ENCODE measurements around the gene PRKAB2. TPM values are rescaled to one million over a fixed set of nuclear protein-coding genes. Genes with fewer than 3 reads are reported as not detected.

PRKAB2 gene, protein sequence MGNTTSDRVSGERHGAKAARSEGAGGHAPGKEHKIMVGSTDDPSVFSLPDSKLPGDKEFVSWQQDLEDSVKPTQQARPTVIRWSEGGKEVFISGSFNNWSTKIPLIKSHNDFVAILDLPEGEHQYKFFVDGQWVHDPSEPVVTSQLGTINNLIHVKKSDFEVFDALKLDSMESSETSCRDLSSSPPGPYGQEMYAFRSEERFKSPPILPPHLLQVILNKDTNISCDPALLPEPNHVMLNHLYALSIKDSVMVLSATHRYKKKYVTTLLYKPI
- 1 to 10 TPM; 2.7 to 6.5 TPM for total RNA-seq

DNA sequence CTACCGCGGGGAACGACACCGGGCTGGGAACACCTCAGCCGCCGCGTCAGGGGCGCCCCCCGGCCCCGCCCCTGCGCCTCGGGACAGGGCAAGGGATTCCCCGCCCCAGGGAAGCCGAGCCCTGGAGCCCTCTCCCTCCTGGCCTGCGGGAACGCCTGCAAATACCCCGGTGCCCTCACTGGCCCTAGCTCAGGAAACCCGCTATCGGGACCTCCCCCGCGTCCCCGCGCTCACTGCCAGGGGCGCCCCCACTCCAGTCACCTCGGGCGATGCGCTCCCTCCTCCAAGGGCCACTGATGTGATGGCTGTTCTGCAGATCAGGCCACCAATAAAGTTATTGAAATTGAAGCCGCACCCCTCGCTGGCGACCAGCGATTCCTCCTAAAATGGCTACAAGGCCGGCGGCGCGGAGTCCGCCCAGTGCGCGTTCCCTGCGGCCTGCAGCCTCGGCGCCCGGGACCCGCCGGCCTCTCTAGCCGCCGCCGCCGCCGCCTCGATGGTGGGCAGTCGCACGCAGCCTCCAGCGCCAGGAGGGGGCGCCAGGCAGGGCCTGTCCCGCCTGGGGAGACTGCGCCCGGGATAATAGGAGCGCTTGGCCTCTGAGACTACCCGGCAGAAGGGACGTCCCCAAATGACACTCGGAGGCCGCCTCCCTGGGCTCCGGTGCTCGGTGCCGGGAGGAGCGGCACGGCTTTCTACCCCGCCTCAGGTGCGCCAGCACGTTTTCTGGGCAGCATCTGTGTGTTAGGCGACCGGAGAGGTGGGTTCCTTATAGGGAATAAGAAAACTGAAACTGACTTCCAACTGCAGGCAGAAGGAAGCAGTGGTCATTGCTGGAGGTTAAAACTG lies at the start of gene PRKAB2:
Gene PRKAB2 (minus strand): TSS at position 303 of the 849 bp plus-strand sequence. CDS start 326 bp downstream, outside the sequence.
- no peaks in the 10 kb centered on the region for H3K9me3 Mint-ChIP-seq
- peaks cover 19% of the 10 kb centered on the region for H3K4me1 Mint-ChIP-seq
- H3K36me3 Mint-ChIP-seq (ENCODE audit: low read depth): peaks cover 5% of the 10 kb centered on the region
- peak; percentile 87 for ATAC-seq (replicated peaks)
- H3K27me3 Mint-ChIP-seq: no peaks in the 10 kb centered on the region
- peak within 1 kb of the TSS; percentile 98 for H3K27ac Mint-ChIP-seq
- H3K4me3 Mint-ChIP-seq: peak within 1 kb of the TSS; percentile 99

DNA sequence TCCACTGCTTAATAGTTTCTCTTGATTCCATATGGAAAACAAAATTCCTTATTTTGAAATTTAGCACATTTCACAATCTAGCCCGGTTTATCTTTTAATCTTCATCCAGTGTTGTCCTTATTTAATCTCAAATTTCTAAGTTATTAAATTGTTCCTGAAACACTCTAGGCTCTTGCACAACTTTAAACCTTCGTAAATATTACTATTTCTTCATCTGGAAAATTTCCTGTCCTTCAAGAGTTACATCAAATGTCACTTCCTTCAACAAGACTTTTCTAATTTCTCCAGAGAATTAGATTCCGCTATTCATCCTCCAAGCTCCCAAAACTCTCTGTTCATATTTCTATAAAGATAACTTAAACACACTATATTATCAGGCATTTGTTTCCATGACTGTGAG lies 46.3 kb upstream of the PRKAB2 start:
- Mint-ChIP-seq H3K4me3 (no peak overlapping the region), H3K36me3 (ENCODE audit: low read depth) (no peaks in the 10 kb centered on the region), H3K9me3 (no peaks in the 10 kb centered on the region), H3K27ac (no peak overlapping the region), H3K4me1 (no peaks in the 10 kb centered on the region), H3K27me3 (no peaks in the 10 kb centered on the region)
- no peak for ATAC-seq (replicated peaks)

DNA sequence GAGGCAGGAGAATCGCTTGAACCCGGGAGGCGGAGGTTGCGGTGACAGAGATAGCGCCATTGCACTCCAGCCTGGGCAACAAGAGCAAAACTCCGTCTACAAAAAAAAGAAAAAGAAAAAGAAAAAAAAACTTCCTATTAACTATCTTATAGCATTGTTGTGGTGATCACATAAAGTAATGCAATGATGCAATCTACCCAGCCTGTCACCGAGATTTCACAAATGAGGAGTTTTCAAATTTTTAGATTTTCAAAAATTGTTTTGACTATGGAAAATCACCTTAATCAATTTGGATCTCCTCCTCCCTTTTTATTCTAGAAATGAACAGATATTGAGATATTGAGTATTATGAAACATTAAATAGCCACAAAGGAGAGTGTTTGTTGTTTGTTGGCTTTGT lies 44.9 kb upstream of the PRKAB2 start:
- Mint-ChIP-seq H3K27me3 (no peaks in the 10 kb centered on the region), H3K36me3 (ENCODE audit: low read depth) (no peaks in the 10 kb centered on the region), H3K9me3 (no peaks in the 10 kb centered on the region), H3K4me3 (no peak overlapping the region), H3K4me1 (no peaks in the 10 kb centered on the region), H3K27ac (no peak overlapping the region)
- ATAC-seq (replicated peaks): no peak

DNA sequence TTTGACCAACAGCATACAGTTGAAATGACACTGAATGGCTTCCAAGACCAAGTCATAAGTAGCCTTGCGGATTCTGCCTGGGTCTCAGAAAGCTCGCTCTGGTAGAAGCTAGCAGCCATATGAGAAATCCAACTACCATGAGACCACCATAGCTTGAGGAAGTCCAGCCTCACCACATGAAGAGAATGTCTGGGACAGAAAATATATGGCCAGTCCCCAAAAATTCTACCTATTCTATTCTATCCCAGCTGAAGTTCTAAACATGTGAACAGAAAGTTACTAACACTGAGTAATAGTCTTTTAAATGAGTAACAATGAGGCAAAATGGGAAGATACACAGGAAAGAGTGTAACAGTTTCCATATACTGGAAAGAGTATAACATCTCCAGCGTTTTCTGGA lies 43.9 kb upstream of the PRKAB2 start:
- no peak overlapping the region for H3K4me3 Mint-ChIP-seq
- ATAC-seq (replicated peaks): no peak
- no peaks in the 10 kb centered on the region for H3K9me3 Mint-ChIP-seq
- no peaks in the 10 kb centered on the region for H3K4me1 Mint-ChIP-seq
- no peaks in the 10 kb centered on the region for H3K36me3 Mint-ChIP-seq (ENCODE audit: low read depth)
- H3K27ac Mint-ChIP-seq: no peak overlapping the region
- H3K27me3 Mint-ChIP-seq: no peaks in the 10 kb centered on the region

DNA sequence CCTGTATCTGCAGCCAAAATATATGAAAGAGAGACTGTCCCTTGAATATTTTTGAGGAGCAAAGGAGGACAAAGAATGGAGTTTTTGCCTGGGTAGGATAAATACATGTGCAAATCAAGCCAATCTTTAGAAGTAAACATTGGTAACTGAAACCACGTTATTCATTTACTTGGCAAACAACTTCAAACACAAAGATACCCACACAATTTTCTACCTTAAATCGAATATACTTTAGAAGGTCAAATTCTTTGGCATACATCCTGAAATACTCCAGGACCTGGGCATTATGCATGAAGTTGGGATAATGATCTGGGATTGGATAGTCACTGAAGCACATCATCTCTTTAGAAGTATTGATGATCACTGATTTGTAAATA lies 43.3 kb upstream of the PRKAB2 start:
- Mint-ChIP-seq H3K27me3 (no peaks in the 10 kb centered on the region), H3K27ac (no peak overlapping the region), H3K4me1 (no peaks in the 10 kb centered on the region), H3K4me3 (no peak overlapping the region), H3K9me3 (no peaks in the 10 kb centered on the region), H3K36me3 (ENCODE audit: low read depth) (no peaks in the 10 kb centered on the region)
- ATAC-seq (replicated peaks): no peak

DNA sequence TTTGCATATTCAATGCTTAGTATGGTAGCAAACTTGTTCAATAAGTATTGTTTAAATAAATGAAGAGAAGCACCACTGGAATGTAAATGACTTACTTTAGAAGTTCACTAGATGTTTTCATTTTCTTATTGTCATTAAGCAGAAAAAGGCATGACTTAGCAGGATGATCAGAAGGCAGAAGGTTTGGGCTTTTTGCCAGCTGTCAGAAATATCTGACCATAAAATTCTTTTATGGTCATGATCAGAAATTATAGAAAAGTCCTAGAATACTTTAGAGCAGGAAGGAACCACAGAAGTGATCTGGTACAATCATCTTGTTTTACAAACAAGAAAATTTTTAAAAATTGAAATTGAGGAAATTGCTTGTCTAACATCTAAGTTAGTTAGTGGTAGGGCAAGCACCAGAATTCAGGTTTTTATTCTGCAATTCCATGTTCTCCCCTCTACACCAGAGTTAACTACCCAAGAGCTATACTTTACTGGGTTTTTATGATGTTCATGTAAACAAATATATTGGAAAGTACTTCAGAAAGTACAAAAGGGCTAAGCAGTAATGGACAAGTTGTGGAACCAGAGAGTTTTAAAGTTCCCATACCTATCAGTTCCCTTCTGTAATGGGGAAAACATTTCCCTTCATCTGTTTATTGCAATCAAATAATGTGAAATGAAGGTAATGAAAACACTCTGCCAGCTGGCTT lies 42.7 kb upstream of the PRKAB2 start:
- Mint-ChIP-seq H3K4me3 (no peak overlapping the region), H3K27me3 (no peaks in the 10 kb centered on the region), H3K9me3 (no peaks in the 10 kb centered on the region), H3K36me3 (ENCODE audit: low read depth) (no peaks in the 10 kb centered on the region), H3K4me1 (no peaks in the 10 kb centered on the region), H3K27ac (no peak overlapping the region)
- no peak for ATAC-seq (replicated peaks)

DNA sequence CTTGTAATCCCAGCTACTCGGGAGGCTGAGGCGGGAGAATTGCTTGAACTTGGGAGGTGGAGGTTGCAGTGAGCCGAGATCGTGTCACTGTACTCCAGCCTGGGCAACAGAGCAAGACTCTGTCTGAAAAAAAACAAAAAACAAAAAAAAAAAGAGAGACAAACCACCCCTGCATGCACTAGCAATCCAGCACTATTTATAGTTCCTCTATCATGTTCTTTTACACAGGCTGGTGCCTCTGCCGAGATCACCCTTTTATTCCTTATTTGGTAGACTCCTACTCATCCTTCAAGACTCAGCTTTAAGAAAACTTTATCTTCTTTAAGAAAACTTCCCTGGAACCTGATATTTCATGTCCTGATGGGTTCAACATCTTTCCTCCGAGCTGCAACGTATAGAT lies 42.1 kb upstream of the PRKAB2 start:
- H3K27me3 Mint-ChIP-seq: no peaks in the 10 kb centered on the region
- H3K36me3 Mint-ChIP-seq (ENCODE audit: low read depth): no peaks in the 10 kb centered on the region
- H3K9me3 Mint-ChIP-seq: no peaks in the 10 kb centered on the region
- no peaks in the 10 kb centered on the region for H3K4me1 Mint-ChIP-seq
- no peak for ATAC-seq (replicated peaks)
- H3K27ac Mint-ChIP-seq: no peak overlapping the region
- H3K4me3 Mint-ChIP-seq: no peak overlapping the region

DNA sequence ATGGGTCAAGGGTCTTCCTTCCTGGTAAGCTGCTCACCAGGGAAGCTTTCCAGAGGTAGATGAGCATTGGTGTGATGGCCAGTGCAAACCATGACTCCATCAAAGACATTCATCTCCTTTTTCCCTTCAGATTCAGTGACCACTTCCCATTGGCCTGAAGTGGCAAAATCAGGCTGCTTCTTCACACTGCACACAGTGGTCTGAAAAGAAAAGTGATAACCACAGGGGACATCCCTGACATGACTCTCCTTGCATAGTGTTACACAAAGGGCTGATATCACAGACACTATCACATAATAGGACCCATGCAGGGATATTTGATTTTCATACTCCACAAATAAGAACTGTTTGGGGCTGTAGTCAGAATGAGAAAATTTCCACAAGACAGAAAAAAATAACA lies 41.0 kb upstream of the PRKAB2 start:
- Mint-ChIP-seq H3K27me3 (no peaks in the 10 kb centered on the region), H3K4me3 (no peak overlapping the region), H3K9me3 (no peaks in the 10 kb centered on the region), H3K4me1 (no peaks in the 10 kb centered on the region), H3K27ac (no peak overlapping the region), H3K36me3 (ENCODE audit: low read depth) (no peaks in the 10 kb centered on the region)
- ATAC-seq (replicated peaks): no peak

DNA sequence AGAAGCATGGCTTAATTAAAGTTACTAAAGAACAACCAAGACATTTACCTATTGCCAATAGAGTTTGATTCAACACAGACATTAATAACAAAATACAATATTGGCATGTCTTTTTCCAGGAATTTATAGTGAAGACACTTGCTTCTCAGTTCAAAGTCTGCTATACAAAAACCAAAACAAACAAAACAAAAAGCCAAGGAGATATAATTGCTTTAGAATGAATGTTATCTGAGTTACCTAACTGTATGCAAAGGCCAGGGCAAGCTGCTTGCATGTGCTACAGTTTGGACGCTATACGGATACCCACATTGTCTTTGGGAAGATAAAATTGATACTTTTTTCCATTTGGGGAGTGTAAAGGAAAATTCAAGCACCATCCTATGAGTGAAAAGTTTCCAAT lies 39.3 kb upstream of the PRKAB2 start:
- no peaks in the 10 kb centered on the region for H3K9me3 Mint-ChIP-seq
- H3K27me3 Mint-ChIP-seq: no peaks in the 10 kb centered on the region
- H3K4me3 Mint-ChIP-seq: no peak overlapping the region
- H3K36me3 Mint-ChIP-seq (ENCODE audit: low read depth): no peaks in the 10 kb centered on the region
- no peak for ATAC-seq (replicated peaks)
- no peaks in the 10 kb centered on the region for H3K4me1 Mint-ChIP-seq
- no peak overlapping the region for H3K27ac Mint-ChIP-seq

DNA sequence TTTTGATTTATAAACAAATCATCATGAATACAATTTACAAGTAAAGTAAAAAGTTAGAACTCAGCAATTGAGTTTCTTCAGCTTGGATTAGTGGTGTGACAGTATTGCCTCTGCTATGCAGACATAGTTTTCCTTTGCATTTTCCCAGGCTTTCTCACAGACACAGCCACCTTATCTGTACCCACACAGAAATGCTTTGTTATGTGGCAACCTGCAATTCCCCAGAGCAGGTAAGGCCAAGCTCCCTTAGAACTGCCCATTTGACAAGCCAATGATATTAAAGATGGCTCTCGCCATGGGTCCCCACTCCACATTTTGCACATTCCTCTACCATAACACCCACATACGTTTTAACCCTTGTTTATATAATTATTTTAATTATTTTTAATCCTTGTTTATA lies 38.7 kb upstream of the PRKAB2 start:
- H3K4me1 Mint-ChIP-seq: no peaks in the 10 kb centered on the region
- no peaks in the 10 kb centered on the region for H3K9me3 Mint-ChIP-seq
- no peak overlapping the region for H3K4me3 Mint-ChIP-seq
- no peaks in the 10 kb centered on the region for H3K36me3 Mint-ChIP-seq (ENCODE audit: low read depth)
- H3K27me3 Mint-ChIP-seq: no peaks in the 10 kb centered on the region
- no peak overlapping the region for H3K27ac Mint-ChIP-seq
- no peak for ATAC-seq (replicated peaks)

DNA sequence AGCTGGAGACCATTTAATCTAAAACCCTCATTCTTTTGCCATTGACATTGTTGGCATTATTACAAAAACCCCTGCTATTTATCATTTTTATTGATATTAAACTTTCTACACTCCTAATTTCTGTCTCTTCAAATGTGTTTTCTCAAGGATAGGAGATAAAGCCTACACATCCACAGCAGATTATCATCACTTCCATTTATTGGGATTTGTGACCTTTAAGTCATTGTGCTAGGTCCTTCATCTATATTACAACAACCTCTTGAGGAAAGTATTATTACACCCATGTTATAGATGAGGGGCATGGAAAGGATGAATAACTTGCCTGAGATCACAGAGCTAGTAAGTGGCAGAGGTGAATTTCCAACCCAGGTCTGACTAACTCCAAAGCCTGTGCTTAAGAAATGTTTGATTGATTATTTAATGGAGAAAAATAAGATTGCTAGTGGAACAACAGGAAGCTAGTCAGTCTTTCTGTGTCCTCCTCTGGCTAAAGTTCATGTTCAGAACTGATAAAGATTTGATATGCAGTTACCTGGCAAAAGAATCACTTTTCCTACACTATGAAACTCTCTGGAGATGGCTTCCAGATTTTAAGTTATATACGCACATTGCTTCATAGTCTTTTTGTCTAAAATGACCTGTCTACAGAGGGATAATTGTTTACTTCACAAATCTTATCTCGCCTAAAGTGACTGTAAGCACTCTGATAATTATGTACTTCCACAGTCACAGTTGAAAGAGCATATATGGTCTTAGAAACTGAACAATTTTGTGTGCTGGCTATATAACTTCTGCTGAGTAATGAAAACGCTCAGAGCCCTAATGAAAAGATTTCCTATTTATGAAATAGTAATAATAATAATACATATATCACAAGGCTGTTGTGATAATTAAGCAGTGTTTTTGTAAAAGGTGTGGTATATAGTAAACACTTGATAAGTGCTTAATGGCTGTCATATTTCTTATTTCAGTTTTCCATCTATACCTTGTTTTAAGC lies 37.9 kb upstream of the PRKAB2 start:
- H3K4me3 Mint-ChIP-seq: no peak overlapping the region
- no peaks in the 10 kb centered on the region for H3K27me3 Mint-ChIP-seq
- no peaks in the 10 kb centered on the region for H3K9me3 Mint-ChIP-seq
- H3K4me1 Mint-ChIP-seq: no peaks in the 10 kb centered on the region
- no peak overlapping the region for H3K27ac Mint-ChIP-seq
- no peak for ATAC-seq (replicated peaks)
- H3K36me3 Mint-ChIP-seq (ENCODE audit: low read depth): no peaks in the 10 kb centered on the region

DNA sequence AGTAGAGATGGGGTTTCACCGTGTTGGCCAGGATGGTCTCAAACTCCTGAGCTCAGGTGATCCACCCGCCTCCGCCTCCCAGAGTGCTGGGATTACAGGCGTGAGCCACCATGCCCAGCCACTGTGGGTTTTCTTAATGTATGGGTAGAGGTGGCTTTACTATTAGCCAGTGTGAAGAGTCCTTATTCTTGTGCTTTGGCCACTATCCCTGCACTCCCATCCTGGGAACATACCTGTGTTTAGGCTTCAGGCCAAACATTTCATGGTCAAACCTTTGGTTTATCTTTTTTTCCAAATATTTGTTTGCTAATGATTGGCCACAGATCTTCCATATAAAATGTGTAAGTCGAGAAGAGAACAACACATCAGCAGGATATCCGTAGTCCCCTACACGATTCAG lies 36.3 kb upstream of the PRKAB2 start:
- Mint-ChIP-seq H3K4me3 (no peak overlapping the region), H3K36me3 (ENCODE audit: low read depth) (no peaks in the 10 kb centered on the region), H3K4me1 (no peaks in the 10 kb centered on the region), H3K9me3 (no peaks in the 10 kb centered on the region), H3K27ac (no peak overlapping the region), H3K27me3 (no peaks in the 10 kb centered on the region)
- ATAC-seq (replicated peaks): no peak

DNA sequence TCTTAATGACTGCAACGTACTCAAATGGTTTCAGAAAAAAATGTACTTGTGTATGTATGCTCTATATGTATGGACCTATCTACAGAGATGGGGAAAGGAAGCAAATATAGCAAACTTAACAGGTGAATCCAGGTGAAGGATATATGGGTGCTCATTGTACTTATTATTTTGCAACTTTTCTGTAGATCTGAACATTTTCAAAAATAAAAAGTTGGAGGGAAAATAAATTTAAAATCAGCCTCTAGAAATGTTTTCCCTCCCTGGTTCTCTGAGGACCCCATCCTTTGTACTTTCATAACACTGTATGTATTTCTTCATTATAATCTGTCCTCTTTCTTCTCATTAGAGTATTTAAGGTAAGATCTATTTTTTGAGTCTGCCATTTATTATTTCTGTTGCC lies 34.9 kb upstream of the PRKAB2 start:
- no peaks in the 10 kb centered on the region for H3K36me3 Mint-ChIP-seq (ENCODE audit: low read depth)
- H3K4me3 Mint-ChIP-seq: no peak overlapping the region
- H3K9me3 Mint-ChIP-seq: no peaks in the 10 kb centered on the region
- no peaks in the 10 kb centered on the region for H3K4me1 Mint-ChIP-seq
- ATAC-seq (replicated peaks): no peak
- H3K27me3 Mint-ChIP-seq: no peaks in the 10 kb centered on the region
- H3K27ac Mint-ChIP-seq: no peak overlapping the region

DNA sequence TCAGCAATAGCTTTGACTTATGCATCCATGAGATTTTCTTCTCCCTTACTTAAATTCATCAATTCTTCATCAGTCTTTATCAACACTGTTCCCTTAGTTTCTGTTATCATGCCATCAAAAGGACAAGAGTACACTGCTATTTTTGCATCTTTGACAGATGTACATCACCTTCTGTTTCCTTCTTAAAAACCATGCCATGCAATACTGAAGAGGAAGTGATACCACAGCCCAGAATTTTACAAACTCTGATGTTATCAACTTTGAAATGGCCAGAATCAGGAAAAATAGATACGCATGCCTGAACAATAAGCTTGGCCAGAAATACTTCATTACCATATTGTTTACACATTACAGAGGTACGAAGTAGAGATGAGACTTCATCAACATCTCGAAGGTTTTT lies 31.8 kb upstream of the PRKAB2 start:
- no peaks in the 10 kb centered on the region for H3K27me3 Mint-ChIP-seq
- ATAC-seq (replicated peaks): no peak
- H3K4me1 Mint-ChIP-seq: no peaks in the 10 kb centered on the region
- H3K36me3 Mint-ChIP-seq (ENCODE audit: low read depth): no peaks in the 10 kb centered on the region
- H3K4me3 Mint-ChIP-seq: no peak overlapping the region
- H3K9me3 Mint-ChIP-seq: no peaks in the 10 kb centered on the region
- H3K27ac Mint-ChIP-seq: no peak overlapping the region

Data from activated T-helper 17 cell treated with anti-CD3 and anti-CD28 coated beads, Interleukin-2, amount 50 U/mL, for 72 hours (primary cell).